T-helper 1 cell (primary cell): Measurements from ENCODE around the gene MAD1L1.
"Not testable (repeated sequence)": the region's sequence is repeated elsewhere in the genome, so short reads cannot be mapped to it uniquely, and the experiment has no call there.

Experiments used
- DNase-seq, 5 donors: peaks; one replicate each; pipeline ENCODE4 v3.0.0-alpha.2; 2012 to 2020

The MAD1L1 gene

GRCh38 chr7:1867370-1868260 is 365.1 kb downstream of the MAD1L1 start:
- DNase-seq = no peak

GRCh38 chr7:1866601-1867000 is 366.1 kb downstream of the MAD1L1 start:
- DNase-seq = no peak

- DNase-seq = no peak
Observed at GRCh38 chr7:1865571-1866255, 367.0 kb downstream of the MAD1L1 start.

- DNase-seq = no peak
Observed at GRCh38 chr7:1865000-1865555, 367.7 kb downstream of the MAD1L1 start.

GRCh38 chr7:1864161-1864940 is 368.4 kb downstream of the MAD1L1 start:
- DNase-seq = no peak

- no peak for DNase-seq
Observed at GRCh38 chr7:1863091-1863900, 369.4 kb downstream of the MAD1L1 start.

- DNase-seq = no peak
Observed at GRCh38 chr7:1862560-1862959, 370.2 kb downstream of the MAD1L1 start.

- no peak for DNase-seq
Observed at GRCh38 chr7:1861799-1862458, 370.8 kb downstream of the MAD1L1 start.

- not testable (repeated sequence) for DNase-seq
Observed at GRCh38 chr7:1860881-1861798, 371.6 kb downstream of the MAD1L1 start.

- DNase-seq = no peak
Observed at GRCh38 chr7:1859266-1860035, 373.3 kb downstream of the MAD1L1 start.

GRCh38 chr7:1858435-1859265 is 374.1 kb downstream of the MAD1L1 start:
- no peak for DNase-seq

- peak in 1 of 5 donors; percentile 11 for DNase-seq
Observed at GRCh38 chr7:1857487-1858421, 375.0 kb downstream of the MAD1L1 start.

- peak in 2 of 5 donors; percentile 3 to 12 for DNase-seq
Observed at GRCh38 chr7:1856888-1857441, 375.8 kb downstream of the MAD1L1 start.

- peak in 2 of 5 donors; percentile 4 to 10 for DNase-seq
Observed at GRCh38 chr7:1856161-1856887, 376.4 kb downstream of the MAD1L1 start.

GRCh38 chr7:1855725-1856160 is 377.0 kb downstream of the MAD1L1 start:
- peak in 1 of 5 donors; percentile 8 for DNase-seq
